Right atrium auricular region (tissue), 2 donors: ENCODE measurements around the gene CNPY1. TPM values are rescaled to one million over a fixed set of nuclear protein-coding genes. Genes with fewer than 3 reads are reported as not detected.

Experiments
- DNase-seq: peaks from one replicate; pipeline ENCODE4 v3.0.0-alpha.2; 2019; ENCODE audit warnings: low spot score
- H3K27ac ChIP-seq, 2 donors: fragments of 200-600 bp; sonication (generic); 1 replicate in 1 of 2; 2 replicates in 1 of 2; pipeline ENCODE4 v1.5.1; 2016 to 2019
- H3K27me3 ChIP-seq, 2 donors: fragments of 200-600 bp; sonication (generic); one replicate each; pipeline versions ENCODE4 v1.5.1 to v1.6.0; 2017 to 2019
- H3K36me3 ChIP-seq: fragments of 200-600 bp; sonication (generic); one replicate; pipeline ENCODE4 v1.5.1; 2016
- H3K4me1 ChIP-seq, 2 donors: fragments of 200-600 bp; sonication (generic); one replicate each; pipeline versions ENCODE4 v1.5.1 to v1.6.0; 2017 to 2019
- H3K4me3 ChIP-seq, 2 donors: fragments of 200-600 bp; sonication (generic); 1 replicate in 1 of 2; 2 replicates in 1 of 2; pipeline ENCODE4 v1.5.1; 2017 to 2019; ENCODE audit warnings: mild to moderate bottlenecking in 1 of 2, moderate library complexity in 1 of 2
- H3K9me3 ChIP-seq, 2 donors: fragments of 200-600 bp; sonication (generic); one replicate each; pipeline ENCODE4 v1.5.1; 2019
- total RNA-seq, 2 donors: library from RNA; depleted of rRNA; stranded (reverse); fragments of >200 nt; gene quantifications; one replicate each; pipeline ENCODE4 v1.1.0, GENCODE V29; 2016
- TF ChIP-seq, protein P1 (sequence below), 2 donors: fragments of 200-600 bp; sonication (generic); IDR thresholded peaks; one replicate each; pipeline ENCODE4 v1.5.1; 2019; ENCODE audit warnings: antibody characterized with exemption in 2 of 2

The CNPY1 gene
- total RNA-seq, 2 donors from 2014 or later, result not detected

DNA sequence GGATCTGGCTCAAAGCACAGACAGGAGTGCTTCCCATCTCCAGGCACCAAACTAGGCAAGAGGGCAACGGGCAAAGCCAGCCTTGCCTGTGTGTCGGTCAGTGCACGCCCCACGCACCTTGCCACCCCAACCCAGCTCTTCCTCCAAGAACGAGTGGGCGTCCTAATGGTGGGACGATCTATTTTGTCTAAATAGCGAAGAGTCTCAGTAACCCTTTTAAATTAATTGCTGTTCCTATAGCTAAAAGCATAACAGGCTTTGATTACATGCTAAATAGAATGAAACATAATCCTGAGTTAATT lies 76.2 kb downstream of the CNPY1 start:
- H3K9me3 ChIP-seq, result no peaks in the 10 kb centered on the region
- no peak for DNase-seq
- H3K4me3 ChIP-seq, result no peak overlapping the region
- H3K27ac ChIP-seq, result no peak overlapping the region
- peaks cover 53 to 71% of the 10 kb centered on the region in 2 donors for H3K27me3 ChIP-seq
- H3K4me1 ChIP-seq, result peaks cover 0 to 27% of the 10 kb centered on the region in 2 donors
- TF ChIP-seq, protein P1, sequence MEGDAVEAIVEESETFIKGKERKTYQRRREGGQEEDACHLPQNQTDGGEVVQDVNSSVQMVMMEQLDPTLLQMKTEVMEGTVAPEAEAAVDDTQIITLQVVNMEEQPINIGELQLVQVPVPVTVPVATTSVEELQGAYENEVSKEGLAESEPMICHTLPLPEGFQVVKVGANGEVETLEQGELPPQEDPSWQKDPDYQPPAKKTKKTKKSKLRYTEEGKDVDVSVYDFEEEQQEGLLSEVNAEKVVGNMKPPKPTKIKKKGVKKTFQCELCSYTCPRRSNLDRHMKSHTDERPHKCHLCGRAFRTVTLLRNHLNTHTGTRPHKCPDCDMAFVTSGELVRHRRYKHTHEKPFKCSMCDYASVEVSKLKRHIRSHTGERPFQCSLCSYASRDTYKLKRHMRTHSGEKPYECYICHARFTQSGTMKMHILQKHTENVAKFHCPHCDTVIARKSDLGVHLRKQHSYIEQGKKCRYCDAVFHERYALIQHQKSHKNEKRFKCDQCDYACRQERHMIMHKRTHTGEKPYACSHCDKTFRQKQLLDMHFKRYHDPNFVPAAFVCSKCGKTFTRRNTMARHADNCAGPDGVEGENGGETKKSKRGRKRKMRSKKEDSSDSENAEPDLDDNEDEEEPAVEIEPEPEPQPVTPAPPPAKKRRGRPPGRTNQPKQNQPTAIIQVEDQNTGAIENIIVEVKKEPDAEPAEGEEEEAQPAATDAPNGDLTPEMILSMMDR (IDR thresholded peaks at IDR 0.05), result no peak
- no peaks in the 10 kb centered on the region for H3K36me3 ChIP-seq

DNA sequence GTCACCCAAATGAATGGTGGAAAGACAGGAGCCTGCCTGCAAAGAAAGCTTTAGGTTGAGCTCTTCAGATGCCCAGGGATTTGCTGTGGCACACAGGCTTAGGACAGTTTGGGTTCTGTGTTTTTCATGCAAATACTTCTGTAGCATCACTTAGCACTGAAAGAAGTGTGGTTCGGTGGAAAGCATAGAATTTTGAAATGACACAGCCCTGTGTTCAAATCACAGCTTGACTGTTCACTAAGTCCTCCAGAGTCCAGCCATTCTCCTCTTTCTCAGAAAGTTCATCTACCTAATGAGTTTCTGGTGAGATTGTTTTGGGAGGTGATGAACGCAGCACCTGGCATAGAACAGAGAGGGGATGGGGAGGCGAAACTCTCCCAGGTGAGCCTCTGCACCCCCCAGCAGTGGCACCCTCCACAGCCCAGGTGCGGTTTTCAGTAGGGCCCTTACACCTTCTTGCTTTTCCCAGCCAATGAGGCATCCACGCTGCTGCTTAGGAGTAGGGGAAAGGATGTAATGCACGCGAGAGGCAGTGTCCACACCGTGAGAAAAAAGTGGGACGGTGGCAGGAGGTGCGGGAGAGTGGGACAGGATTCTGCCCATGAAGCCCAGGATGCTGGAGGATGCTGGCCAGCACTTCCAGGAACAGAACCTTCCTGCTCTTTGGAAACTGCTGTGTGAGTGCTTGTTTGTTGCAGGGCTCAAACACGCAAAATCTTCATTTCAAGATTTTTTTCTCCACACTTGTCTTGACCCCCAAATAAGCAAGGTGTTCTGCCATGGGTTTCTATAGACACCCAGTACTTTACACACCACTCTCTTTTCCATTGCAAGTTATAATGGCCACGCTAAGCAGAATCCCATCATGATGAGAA lies 76.8 kb downstream of the CNPY1 start:
- no peak overlapping the region for H3K27ac ChIP-seq
- peaks cover 0 to 27% of the 10 kb centered on the region in 2 donors for H3K4me1 ChIP-seq
- no peak overlapping the region for H3K4me3 ChIP-seq
- DNase-seq, result no peak
- no peaks in the 10 kb centered on the region for H3K9me3 ChIP-seq
- TF ChIP-seq, protein P1 (IDR thresholded peaks at IDR 0.05), result no peak
- peaks cover 58 to 75% of the 10 kb centered on the region in 2 donors for H3K27me3 ChIP-seq
- H3K36me3 ChIP-seq, result no peaks in the 10 kb centered on the region

DNA sequence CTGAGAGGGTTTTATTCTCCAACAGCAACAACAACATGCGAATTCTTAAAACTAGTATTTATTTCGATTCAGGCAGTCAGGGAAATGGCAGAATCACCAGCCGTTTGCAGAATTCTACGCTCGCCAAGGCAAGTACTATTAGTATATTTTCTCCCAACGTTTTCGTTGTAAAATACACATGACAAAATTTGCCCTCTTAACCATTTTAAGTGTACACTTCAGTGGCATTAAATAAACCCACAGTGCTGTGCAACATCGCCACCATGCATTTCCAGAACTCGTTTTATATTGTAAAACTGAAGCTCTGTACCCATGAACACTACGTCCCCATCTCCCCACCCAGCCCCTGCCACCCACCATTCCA lies 77.6 kb downstream of the CNPY1 start:
- TF ChIP-seq, protein P1 (IDR thresholded peaks at IDR 0.05), result no peak
- no peaks in the 10 kb centered on the region for H3K9me3 ChIP-seq
- peaks cover 0 to 27% of the 10 kb centered on the region in 2 donors for H3K4me1 ChIP-seq
- peaks cover 59 to 75% of the 10 kb centered on the region in 2 donors for H3K27me3 ChIP-seq
- H3K36me3 ChIP-seq, result no peaks in the 10 kb centered on the region
- H3K4me3 ChIP-seq, result no peak overlapping the region
- no peak for DNase-seq
- H3K27ac ChIP-seq, result no peak overlapping the region

DNA sequence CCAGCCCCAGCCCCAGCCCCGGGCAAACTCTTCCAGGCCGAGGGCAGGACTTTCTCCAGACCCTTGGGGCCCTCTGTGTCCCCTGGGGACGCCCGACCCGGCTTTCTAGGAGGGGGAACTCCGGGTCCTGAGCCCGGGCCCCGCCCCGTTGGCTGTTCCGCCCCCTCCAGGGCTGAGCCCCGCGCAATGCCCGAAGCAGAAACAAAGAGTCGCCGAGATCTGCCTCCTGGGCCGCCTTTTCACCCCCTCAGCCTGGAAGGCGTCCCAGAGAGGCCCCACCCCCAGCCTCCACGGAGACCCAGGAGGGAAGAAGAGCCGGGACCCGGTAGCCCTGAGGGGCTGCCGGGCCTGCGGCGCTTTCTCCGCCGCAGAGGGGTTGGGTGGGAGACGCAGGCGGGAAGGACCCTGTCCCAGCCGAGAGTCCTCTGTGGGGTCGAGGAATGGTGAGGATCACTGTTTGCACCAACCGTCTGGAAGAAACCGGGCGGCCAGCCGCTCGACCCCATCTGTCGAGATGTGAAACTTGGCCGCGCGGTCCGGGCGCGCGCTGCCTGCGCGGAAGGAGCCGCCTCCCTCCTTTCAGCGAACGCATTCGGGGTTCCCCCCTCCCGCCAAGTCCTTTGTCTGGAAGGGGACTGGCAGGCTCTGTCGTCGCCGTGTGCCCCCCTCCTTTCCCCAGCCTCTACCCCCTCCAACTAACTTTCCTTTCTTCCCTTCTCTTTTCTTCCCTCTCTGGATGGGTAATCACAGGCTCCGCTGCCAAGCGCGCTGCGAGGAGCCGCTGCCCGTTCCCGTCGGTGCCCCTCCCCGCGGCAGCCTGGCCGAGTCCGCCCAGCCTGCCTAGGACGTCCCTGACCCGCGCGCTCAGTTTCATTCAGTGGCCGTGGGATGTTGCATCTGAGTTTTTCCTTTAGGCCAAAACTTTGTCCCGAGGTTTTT lies 78.2 kb downstream of the CNPY1 start:
- Histone ChIP-seq H3K9me3 (no peaks in the 10 kb centered on the region), H3K4me3 (peak overlapping the region in 1 of 2 donors; percentile 27), H3K27me3 (peaks cover 59 to 80% of the 10 kb centered on the region in 2 donors), H3K4me1 (peaks cover 0 to 27% of the 10 kb centered on the region in 2 donors), H3K36me3 (no peaks in the 10 kb centered on the region), H3K27ac (no peak overlapping the region)
- DNase-seq, result no peak
- TF ChIP-seq, protein P1 (IDR thresholded peaks at IDR 0.05), result no peak

DNA sequence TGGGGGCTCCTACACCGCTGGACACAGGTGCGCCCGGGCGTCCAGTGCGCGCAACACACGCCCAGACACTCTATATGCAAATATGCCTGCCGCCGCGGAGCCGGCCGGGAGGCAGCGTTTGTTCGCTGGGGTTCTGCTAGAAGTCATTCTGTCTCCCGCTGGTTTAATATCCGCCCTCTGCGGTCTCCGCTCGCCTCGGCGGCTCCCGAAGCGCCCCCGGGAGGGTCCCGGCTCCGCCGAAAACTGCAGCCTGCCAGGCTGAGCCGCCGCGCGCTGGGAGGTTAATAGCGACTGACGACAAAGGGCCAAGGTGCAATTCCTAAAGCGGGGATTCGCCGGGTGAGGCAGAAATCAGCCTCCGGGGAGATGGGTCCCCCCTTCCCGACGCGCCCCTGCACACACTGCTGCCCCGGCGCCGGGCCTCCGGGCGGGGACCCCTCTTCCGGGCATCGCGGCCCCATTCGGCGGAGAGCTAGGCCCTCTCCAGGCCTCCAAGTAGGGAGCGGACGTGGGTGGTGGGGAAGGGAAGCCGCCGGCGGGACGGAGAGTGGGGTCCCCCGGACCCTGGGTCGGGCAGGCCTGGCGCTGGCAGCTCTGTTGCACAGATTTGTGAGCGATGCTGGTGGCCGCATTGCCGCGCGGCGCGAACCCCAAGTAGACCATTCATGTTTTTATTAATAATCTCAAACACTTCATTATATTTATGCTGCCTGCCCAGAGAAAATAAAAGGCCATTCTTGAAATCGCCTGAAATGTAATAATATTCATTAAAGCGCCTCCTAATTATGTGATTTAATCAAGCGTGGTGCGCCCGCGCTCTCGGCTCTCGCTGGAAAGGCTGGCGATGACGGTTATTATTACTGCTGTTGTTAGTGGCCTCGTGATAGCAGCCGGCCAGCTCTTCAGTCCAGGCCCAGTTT lies 79.3 kb downstream of the CNPY1 start:
- Histone ChIP-seq H3K27ac (no peak overlapping the region), H3K27me3 (peaks cover 59 to 81% of the 10 kb centered on the region in 2 donors), H3K4me1 (peaks cover 0 to 27% of the 10 kb centered on the region in 2 donors), H3K36me3 (no peaks in the 10 kb centered on the region), H3K4me3 (no peak overlapping the region), H3K9me3 (no peaks in the 10 kb centered on the region)
- TF ChIP-seq, protein P1 (IDR thresholded peaks at IDR 0.05), result no peak
- no peak for DNase-seq
